GM18511 (cell line): ENCODE results near the gene ZNF418.
"Not testable (repeated sequence)": the region's sequence is repeated elsewhere in the genome, so short reads cannot be mapped to it uniquely, and the experiment has no call there.

ENCODE experiments used
- ATAC-seq: cut with Tn5 transposase; IDR thresholded peaks from one replicate; pipeline ENCODE4 v1.9.1; 2021; ENCODE audit warnings: mild to moderate bottlenecking, moderate library complexity; ENCODE audit not compliant: unreplicated experiment

ZNF418 gene

DNA sequence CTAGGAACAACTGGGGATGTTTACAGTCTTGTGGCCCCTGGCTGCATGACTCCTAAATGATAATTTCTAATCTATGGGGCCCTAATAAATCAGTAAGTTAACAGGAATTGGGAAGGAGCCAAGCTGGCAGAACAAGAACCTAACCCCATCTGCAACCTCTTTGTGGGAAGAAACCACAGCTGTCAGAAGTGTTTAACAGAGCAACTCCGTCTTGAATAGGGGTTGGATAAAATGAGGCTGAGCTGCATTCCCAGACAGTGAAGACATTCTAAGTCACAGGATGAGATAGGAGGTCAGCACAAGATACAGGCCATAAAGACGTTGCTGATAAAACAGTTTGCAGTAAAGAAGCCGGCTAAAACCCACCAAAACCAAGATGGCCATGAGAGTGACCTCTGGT, 44.5 kb downstream of the ZNF418 start:
- not testable (repeated sequence) for ATAC-seq

GRCh38 chr19:57888560-57889231, 46.5 kb downstream of the ZNF418 start, which contains the start of gene ZNF814:
ZNF814 (minus strand) TSS chr19:57889037; CDS start chr19:57888802, 235 bp downstream.
- peak; percentile 88 for ATAC-seq

DNA sequence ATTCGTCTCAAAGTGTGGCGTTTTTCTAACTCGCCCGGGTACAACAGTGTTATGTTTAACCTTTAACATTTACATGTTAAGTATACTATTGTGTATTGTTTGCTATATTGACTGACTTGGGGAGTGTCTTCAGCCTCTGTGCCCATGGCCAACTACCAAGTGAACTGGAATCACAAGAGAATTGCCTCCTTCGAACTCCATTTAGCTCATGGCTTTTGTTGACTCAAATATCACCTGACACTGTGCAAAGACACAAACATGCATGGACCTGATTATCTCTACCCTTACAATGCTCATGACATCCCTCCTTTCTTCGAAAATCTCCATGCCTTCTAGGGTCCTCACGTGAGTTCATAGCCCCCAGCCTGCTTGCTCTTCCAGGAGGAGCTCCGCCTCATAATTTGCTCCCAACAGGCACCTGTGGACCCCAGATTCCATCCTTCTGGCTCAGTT, 47.1 kb downstream of the ZNF418 start:
- ATAC-seq, result no peak

GRCh38 chr19:57887195-57887941, 47.8 kb downstream of the ZNF418 start:
- ATAC-seq, result no peak

- no peak for ATAC-seq
Observed at GRCh38 chr19:57886046-57886445, 49.2 kb downstream of the ZNF418 start.

- ATAC-seq, result not testable (repeated sequence)
Observed at GRCh38 chr19:57873883-57874799, 61.1 kb downstream of the ZNF418 start.

DNA sequence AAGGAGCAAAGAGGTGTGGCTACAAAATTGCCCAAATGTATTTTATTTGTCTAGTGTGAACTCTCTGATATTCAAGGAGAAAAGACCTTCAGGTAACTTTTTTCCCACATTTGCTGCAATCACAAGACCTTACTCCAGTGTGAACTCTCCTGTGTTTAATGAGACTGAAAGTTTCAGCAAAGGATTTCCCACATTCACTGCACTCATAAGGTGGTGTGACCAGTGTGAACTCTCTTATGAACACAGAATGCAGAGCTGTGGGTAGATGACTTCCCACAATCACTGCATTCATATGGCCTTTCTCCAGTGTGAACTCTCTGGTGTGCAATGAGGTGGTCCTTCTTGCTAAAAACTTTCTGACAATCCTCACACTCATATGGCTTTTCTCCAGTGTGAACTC, 62.8 kb downstream of the ZNF418 start:
- ATAC-seq, result no peak
